Lung microvascular endothelial cell (primary cell): Measurements from ENCODE around the gene RARB. TPM values are rescaled to one million over a fixed set of nuclear protein-coding genes. Genes with fewer than 3 reads are reported as not detected.

Experiments
- DNase-seq, 2 donors: peaks; one replicate each; pipeline versions ENCODE4 v3.0.0 to v3.0.0-alpha.2; 2010; ENCODE audit warnings: low read depth in 2 of 2
- total RNA-seq: library from RNA; depleted of rRNA; stranded (reverse); fragments of >200 nt; gene quantifications from 2 replicates; pipeline ENCODE4 v1.2.1, GENCODE V29; 2014

RARB gene
- total RNA-seq: 2.4 and 2.8 TPM in 2 replicates

DNA sequence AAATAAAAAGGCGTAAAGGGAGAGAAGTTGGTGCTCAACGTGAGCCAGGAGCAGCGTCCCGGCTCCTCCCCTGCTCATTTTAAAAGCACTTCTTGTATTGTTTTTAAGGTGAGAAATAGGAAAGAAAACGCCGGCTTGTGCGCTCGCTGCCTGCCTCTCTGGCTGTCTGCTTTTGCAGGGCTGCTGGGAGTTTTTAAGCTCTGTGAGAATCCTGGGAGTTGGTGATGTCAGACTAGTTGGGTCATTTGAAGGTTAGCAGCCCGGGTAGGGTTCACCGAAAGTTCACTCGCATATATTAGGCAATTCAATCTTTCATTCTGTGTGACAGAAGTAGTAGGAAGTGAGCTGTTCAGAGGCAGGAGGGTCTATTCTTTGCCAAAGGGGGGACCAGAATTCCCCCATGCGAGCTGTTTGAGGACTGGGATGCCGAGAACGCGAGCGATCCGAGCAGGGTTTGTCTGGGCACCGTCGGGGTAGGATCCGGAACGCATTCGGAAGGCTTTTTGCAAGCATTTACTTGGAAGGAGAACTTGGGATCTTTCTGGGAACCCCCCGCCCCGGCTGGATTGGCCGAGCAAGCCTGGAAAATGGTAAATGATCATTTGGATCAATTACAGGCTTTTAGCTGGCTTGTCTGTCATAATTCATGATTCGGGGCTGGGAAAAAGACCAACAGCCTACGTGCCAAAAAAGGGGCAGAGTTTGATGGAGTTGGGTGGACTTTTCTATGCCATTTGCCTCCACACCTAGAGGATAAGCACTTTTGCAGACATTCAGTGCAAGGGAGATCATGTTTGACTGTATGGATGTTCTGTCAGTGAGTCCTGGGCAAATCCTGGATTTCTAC, at the start of gene RARB:
Gene RARB, plus strand, starts transcription at position 322 of the 847 bp plus-strand sequence. Its CDS starts 469 bp downstream, at position 791.
- DNase-seq: peak; percentile 57 to 97

DNA sequence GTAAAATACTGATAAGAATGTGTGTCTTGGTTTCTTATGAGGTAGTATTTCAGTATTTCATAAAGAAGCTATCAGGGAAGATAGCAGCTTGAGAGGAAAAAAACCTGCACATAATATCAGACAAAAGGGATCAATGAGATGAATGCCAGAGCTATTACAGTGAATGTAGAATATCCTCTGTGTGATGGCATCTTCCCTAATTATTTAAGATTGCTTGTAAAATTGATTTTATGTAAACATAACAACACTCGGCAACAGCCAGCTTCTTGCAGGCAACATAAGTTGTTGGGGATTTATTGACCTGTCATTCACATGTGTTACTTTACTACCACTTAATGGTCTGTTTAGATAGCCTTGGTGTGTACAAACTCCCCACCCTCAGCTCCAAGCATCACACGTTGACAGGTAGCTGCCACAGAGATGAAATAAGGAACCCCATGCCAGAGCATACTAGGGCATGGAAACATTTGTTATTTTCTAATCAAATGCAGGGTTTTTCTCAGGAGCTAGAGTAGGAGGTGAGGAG, 49.2 kb upstream of the RARB start:
- no peak for DNase-seq

DNA sequence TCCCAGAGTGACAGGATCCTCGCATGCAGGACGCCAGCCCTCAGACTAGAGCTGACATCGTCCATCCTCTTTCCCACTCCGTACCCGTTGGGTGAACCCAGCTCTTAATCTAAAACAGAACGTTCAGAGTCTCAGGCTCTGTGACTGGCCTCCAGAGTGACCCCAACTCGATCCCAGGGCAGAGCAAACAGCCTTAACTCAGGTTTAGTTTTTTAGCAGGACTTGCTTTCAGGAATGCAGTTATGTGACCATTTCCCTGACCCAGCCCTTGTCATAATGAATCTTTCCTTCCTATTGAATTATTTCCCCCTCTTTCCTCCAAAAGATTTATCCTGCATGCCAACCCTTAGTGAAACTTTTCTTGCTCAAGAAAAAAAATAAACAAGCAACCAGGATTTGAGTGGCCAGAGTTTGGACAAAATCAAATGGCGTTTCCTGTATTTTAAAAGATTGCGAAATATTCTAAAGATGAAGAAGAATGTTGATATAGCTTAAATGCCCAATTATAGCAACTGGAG, 47.8 kb upstream of the RARB start:
- DNase-seq: no peak

DNA sequence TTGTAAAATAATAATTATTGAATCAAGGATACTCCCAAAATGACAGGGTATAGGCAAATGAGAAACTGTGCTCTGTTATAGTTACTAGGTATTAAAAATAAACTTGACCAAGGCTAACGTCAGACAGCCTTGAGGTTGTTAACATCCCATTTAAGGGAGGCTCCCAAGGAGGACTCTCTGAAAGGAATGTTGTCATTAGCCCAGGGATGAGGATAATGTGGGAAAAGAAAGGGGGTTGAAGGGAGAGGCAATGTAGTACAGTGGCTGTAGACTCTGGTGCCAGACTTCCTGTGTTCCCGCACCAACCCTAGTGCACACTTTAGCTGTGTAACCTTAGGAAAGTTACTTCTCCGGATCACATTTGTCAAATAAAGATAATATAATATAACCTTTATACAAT, 47.0 kb upstream of the RARB start:
- DNase-seq: no peak

DNA sequence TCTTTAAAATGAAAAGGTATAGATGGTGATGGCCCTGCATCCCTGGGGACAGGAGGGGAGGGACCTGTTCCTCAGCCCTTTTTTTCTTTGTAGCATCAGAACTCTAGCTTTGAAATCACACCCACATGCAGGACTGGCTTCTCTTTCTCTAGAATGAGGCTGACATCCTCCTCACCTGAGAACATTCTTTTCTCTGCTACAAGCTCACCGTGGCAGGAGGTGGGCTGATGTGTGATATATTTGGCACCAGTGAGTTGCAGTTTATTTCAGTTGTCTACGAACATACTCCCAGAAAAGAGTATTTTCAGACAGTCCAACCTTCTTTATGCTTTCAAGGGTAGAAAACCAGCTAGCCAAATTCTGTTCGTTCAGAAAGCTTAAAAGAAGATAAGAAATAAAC, 43.6 kb upstream of the RARB start:
- DNase-seq: no peak

DNA sequence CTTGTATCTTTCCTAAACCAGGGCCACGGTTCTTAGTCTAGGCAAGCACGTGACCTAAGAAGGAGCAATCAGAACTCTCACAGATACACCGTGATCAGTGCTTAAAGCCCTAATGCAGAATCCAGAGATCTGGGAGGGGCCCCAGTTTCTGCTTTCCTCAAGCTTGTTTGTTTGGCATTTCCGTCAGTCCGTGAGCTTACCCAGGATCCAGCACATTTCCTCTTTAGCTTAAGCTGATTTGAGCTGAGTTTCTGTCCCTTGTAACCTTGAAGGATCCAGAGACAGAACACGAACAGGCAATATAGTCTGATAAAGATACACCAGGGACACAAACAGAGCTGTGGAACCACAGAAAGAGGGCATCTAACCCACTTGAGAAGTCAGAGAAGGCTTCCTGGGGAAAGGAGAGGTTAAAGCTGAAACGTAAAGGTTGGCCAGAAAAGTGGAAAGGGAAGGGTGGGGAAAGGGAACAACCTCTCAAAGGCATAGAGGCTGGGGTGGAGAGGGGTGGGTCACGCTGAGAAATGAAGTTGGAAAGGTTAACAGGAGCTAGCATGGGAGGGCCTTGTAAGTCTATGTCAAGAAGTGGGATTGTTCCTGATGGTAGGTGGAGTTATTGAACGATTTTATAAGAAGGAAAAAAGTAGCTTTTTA, 42.1 kb upstream of the RARB start:
- DNase-seq: no peak

DNA sequence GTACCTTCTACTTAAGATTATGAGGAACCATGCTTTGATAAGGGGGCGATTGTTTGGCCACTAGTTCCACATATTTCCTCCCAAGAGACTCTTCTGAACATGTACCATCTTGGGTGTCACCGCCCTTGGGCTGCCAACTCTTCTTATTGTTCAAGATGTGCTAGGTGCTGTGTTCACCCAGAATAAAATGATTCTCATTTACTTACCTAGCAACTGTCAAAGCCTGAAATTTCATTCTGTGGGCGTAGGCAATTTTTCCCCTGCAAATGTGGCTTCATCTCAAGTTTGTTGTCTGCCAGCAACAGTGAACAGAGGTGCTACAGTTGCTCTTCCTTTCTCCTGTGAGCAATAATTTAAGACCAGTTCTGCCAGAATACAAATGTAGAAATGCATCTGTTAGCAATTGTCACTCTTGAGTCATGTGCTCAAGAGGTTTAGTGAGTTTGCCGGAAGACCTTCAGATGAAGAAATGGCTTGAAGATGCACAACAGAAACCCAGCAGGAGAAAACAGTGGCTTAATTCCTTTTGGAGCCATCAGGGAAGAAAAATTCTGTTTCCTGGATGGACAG, 41.3 kb upstream of the RARB start:
- no peak for DNase-seq

DNA sequence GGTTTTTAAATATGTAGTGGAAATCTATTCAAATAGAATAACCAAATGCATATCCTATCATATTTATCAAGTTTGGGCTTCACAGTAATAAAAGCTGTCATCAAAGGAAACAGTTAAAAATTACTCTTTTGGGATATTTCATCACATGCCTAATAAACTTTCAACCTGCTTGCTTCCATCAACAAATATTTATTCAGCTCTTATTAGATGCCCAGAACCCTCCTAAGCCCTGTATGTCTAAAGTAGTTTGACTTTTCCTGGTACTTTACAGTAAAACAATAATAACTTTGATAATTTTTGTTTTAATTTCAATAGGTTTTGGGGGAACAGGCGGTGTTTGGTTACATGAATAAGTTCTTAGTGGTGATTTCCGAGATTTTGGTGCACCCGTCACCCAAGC, 37.5 kb upstream of the RARB start:
- DNase-seq: no peak

DNA sequence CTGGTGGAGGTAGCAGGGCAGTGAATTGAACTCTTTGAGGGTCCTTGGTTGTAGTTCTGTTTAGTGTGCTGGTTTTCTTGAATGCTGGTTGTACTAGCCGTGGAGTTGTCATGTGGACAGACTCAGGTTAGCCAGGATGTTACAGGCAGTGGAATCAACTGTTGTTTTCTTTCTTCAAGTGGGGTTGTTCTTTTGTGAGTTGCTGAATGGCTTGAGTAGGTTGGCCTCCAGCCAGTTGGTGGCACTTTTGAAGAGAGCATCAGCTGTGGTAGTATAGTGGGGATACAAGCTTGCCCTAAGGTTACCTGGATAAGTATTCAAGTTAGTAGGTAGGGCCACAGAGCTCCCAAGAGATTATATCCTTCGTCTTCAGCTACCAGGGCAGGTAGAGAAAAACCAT, 31.8 kb upstream of the RARB start:
- DNase-seq: no peak

DNA sequence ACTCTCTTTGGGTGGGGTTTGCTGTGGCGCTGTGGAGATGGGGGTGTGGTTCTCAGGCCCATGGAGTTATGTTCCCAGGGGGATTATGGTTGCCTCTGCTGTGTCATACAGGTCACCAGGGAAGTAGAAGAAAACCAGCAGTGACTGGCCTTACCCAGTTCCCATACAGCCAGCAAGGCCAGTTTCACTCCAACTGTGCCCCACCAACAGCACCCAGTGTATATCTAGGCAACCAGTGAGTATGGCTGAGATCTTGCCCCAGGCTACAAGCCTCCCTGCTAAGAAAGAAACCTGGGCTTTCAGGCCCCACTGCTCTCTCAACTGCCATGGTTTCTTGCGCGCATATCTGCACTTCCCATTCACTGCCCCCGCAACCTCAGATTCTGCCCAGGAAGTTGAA, 31.4 kb upstream of the RARB start:
- DNase-seq: no peak

DNA sequence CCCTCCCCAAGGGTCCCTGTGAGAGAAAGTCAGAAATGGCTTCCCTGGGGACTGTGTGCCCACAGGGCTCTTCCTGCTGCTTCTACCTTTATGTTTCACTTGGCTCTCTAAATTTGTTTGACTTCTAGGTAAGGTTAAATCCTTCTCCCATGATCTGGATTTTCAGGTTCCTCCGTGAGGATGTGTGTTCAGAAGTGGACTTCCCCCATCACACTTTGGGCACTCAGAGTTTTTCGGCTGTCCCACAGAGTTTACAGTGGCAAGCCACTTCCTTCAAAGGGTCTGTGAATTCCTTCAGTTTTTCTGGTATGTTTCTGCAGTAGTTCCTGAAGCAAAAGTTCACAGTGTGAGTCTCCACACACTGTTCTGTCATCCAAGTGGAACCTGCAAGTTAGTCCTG, 30.9 kb upstream of the RARB start:
- no peak for DNase-seq

DNA sequence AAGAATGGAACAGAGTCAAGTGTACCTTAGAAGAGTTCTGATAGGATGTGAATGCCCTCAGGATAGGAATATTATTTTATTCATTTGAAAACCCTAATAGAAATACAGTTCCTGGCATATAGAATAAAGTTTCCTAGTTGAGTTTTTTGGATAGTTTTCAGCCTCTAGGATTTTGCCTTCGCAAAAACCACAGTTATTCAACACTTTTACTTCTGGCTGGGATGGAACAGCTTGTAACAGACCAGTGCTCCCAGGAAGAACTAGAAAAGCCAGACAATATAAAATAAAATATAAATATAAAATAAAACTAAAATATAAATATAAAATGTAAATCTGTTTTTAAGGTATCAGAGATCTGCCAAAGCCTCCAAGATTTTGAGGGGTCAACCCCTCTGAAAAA, 27.5 kb upstream of the RARB start:
- DNase-seq: no peak

DNA sequence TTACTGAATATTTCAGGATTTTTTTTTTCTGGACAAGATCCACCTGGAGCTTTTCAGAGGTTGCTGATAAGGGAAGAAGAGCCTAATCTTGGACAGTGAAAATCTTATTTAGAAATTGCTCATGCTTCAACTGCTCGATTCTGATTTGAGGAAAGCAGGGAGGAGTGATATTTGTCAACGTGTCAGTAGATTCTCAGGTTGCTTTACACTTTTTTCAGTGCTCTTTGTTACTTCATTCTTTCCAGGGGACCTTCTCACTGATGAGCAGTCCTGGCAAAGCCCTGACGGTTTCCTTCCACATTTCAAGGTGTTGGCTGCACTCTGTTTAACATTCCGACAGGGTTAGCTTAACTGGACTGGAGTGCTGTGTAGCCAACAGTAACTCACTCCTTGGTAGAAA, 24.1 kb upstream of the RARB start:
- no peak for DNase-seq

DNA sequence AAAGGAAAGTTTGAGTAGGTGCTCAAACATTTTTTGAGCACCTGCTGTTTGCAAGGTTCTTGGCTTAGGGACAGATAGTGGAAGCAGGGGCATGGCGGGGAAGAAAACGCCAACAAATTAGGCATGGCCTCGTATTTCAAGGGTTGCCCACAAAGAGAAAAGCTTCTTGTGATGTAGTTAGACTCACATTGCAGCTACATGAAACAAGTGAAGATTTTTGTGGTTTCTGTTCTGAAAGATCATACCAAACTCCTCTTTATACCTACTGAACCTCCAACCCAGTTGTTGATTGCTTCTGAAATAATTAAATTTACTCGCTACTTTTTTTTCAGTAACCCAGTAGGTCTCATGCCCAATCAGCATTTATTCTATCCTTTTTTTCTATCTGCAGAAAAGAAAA, 23.5 kb upstream of the RARB start:
- no peak for DNase-seq

DNA sequence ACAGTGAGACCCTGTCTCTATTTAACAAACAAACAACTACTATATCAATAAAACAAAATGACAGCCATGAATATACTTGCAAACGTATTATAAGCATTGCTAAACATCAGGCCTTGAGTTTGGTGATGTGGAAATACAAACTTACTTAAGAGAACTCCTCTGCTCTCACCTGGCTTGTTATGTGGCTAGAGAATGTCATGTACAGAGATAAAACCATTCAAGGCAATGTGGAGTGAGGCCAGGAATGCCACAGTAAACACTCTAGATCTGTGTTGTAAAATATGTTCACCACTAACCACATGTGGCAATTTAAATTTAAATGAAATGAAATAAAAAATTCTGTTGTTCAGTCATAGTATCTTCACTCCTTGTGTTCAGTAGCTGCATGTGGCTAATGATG, 22.7 kb upstream of the RARB start:
- no peak for DNase-seq

DNA sequence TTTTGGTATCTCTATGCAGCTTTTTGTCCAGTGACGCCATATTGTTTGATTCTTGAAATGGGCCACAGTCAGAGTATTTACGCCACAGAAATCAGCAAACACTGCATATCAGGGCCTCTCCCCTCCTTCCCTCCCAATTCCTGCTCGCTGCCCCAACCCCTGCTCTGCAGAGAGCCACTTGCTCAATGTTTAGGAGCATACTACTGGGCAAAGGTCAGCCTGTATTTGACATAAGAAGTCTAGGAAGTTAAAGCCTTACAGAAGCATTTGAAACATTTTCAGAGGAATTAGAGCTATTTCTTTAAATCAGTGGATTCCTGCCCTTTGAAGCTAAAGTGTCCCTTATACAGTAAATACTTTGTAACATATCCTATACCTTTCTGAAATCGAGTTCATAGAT, 17.4 kb upstream of the RARB start:
- no peak for DNase-seq

DNA sequence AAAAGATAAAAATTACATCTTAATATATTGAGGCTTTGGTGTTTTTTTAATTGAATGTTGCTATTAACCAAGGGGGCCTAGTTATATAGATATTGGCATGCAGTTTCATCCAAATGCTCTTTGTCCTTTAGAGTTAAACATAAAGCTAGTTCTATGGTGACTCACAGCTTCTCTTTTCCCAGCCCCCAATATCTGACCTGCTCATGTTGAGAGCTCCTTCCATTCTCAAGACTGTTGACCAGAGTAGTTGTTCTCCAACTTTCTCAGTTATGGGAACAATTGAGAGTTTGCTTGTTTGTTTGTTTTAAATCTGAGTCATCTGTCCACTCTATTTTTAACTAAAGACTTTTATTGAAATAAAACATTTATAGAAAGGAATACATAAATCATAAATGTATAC, 15.8 kb upstream of the RARB start:
- DNase-seq: peak in 1 of 2 donors; percentile 41

DNA sequence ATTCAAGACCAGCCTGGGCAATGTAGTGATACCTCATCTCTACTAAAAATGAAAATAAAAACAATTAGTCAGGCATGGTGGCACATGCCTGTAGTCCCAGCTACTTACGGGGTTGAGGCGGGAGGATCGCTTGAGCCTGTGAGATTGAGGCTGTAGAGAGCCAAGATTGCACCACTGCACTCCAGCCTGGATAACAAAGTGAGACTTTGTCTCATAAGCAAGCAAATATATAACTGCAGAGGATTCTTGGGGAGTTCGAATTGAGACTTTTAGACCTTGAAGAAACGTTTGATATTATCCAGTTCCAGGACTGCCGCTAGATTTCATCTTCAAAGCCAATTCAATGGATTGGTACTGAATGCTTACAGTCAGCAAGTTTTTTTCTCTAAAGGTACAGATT, 11.9 kb upstream of the RARB start:
- no peak for DNase-seq

DNA sequence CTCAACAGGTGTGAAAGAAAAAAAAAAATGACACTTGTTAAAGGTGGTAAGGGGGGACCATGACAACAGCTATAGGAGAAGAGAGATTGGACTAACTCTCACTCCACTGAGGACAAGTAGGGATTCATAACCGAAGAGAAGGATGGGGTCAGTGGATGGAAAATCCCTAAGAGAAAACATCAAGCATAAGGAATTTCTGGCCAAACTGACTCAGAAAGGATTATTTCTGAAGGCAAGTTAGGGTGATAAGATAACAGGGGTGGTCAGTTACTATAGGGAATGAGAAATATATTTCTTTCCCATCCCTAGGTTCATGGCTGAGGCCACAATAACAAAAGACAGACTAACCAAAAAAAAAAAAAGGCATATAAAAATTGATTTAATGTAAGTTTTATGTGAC, 9.5 kb upstream of the RARB start:
- no peak for DNase-seq

DNA sequence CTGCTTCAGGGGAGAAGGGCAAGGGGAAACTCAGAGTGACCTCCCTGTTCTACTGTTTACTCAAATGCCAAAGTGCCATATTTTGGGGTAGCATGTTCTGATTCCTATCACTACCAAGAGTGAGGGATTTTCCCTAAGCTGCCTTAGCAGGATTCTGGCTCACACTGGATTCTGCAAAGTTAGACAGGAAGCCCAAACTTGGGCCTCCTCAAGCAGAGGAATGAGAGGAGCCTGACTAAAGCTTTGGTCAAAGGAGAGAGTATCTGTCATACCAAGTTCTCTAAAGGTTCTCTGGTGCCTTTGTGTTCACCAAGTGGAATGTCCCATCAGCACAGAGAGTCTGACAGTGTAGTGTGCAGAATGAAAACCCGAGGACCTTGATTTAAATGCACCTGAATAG, 8.8 kb upstream of the RARB start:
- DNase-seq: no peak

DNA sequence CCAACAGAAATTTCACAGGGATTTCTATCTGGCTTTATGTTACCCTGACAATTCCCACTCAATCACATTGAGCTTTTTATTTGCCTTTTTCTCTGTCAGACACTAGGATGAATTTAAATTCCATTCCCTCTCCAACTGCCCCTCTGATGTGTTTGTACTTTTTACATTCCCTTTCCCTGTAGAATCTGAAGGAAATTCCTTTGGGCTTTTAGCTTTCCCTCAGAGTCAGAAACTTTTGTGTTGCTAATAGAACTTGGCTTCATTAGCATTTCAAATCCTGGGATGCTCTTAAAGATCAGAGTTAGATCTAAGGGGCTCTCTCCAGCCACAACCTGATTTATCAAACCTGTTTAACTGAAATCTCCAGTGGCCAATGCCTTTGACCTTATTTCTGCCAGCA, 7.9 kb upstream of the RARB start:
- no peak for DNase-seq

DNA sequence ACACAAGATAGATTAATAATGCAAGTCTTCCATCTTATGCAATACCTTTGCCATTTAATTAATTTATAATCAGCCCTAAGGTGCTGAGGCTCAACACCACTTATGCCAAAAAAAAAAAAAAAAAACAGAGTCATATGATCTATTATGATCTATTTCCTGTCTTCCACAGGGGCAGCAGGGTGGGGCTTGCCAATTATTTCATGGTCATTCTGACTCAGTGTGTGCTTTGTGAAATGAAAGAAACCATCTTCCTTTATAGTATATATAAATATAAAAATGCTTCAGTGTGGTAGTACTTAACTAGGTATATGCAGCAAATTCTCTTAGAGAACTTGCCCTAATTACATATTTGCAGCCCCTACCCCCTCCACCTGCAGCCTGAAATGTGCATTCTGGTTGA, 7.2 kb upstream of the RARB start:
- peak in 1 of 2 donors; percentile 32 for DNase-seq
